HG03439 (cell line): ENCODE results near the gene ATP11A.
"Not testable (repeated sequence)": the region's sequence is repeated elsewhere in the genome, so short reads cannot be mapped to it uniquely, and the experiment has no call there.

ENCODE experiments used
- ATAC-seq: cut with Tn5 transposase; IDR thresholded peaks from one replicate; pipeline ENCODE4 v1.9.1; 2021; ENCODE audit warnings: mild to moderate bottlenecking, moderate library complexity; ENCODE audit not compliant: unreplicated experiment

ATP11A gene

GRCh38 chr13:112772929-112773328 lies 83.1 kb downstream of the ATP11A start:
- ATAC-seq: no peak

- no peak for ATAC-seq
These were observed 84.0 kb downstream of the ATP11A start for GRCh38 chr13:112773601-112774447.

- no peak for ATAC-seq
These were observed 84.6 kb downstream of the ATP11A start for GRCh38 chr13:112774448-112774792.

GRCh38 chr13:112774829-112775565 lies 85.2 kb downstream of the ATP11A start:
- ATAC-seq: no peak

GRCh38 chr13:112775791-112776279 lies 86.0 kb downstream of the ATP11A start:
- ATAC-seq: no peak

- ATAC-seq: no peak
These were observed 86.5 kb downstream of the ATP11A start for GRCh38 chr13:112776354-112776753.

GRCh38 chr13:112776971-112777370 lies 87.1 kb downstream of the ATP11A start:
- ATAC-seq: no peak

GRCh38 chr13:112777637-112778406 lies 88.0 kb downstream of the ATP11A start:
- no peak for ATAC-seq

GRCh38 chr13:112779856-112780604 lies 90.2 kb downstream of the ATP11A start:
- ATAC-seq: no peak

GRCh38 chr13:112781287-112781686 lies 91.4 kb downstream of the ATP11A start:
- no peak for ATAC-seq

GRCh38 chr13:112781881-112782361 lies 92.1 kb downstream of the ATP11A start:
- ATAC-seq: no peak

- no peak for ATAC-seq
These were observed 92.7 kb downstream of the ATP11A start for GRCh38 chr13:112782429-112783010.

- ATAC-seq: no peak
These were observed 93.5 kb downstream of the ATP11A start for GRCh38 chr13:112783135-112783977.

GRCh38 chr13:112783978-112784371 lies 94.1 kb downstream of the ATP11A start:
- no peak for ATAC-seq

GRCh38 chr13:112784811-112785482 lies 95.1 kb downstream of the ATP11A start:
- no peak for ATAC-seq

GRCh38 chr13:112785483-112785856 lies 95.6 kb downstream of the ATP11A start:
- no peak for ATAC-seq

GRCh38 chr13:112786810-112787209 lies 97.0 kb downstream of the ATP11A start:
- not testable (repeated sequence) for ATAC-seq

- no peak for ATAC-seq
These were observed 101.2 kb downstream of the ATP11A start for GRCh38 chr13:112790735-112791641.
